Measurements from ENCODE around the gene ARHGAP6.

Gene ARHGAP6, protein sequence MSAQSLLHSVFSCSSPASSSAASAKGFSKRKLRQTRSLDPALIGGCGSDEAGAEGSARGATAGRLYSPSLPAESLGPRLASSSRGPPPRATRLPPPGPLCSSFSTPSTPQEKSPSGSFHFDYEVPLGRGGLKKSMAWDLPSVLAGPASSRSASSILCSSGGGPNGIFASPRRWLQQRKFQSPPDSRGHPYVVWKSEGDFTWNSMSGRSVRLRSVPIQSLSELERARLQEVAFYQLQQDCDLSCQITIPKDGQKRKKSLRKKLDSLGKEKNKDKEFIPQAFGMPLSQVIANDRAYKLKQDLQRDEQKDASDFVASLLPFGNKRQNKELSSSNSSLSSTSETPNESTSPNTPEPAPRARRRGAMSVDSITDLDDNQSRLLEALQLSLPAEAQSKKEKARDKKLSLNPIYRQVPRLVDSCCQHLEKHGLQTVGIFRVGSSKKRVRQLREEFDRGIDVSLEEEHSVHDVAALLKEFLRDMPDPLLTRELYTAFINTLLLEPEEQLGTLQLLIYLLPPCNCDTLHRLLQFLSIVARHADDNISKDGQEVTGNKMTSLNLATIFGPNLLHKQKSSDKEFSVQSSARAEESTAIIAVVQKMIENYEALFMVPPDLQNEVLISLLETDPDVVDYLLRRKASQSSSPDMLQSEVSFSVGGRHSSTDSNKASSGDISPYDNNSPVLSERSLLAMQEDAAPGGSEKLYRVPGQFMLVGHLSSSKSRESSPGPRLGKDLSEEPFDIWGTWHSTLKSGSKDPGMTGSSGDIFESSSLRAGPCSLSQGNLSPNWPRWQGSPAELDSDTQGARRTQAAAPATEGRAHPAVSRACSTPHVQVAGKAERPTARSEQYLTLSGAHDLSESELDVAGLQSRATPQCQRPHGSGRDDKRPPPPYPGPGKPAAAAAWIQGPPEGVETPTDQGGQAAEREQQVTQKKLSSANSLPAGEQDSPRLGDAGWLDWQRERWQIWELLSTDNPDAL (N-terminal part only)

GRCh38 chrX:11665168-11666111, at the start of gene ARHGAP6:
ARHGAP6 (minus strand) TSS chrX:11665920; CDS start chrX:11664828, 1,092 bp downstream.
- DNase-seq, result no peak

- DNase-seq, result no peak
These were observed 39.2 kb upstream of the ARHGAP6 start for GRCh38 chrX:11704725-11705495.

DNA sequence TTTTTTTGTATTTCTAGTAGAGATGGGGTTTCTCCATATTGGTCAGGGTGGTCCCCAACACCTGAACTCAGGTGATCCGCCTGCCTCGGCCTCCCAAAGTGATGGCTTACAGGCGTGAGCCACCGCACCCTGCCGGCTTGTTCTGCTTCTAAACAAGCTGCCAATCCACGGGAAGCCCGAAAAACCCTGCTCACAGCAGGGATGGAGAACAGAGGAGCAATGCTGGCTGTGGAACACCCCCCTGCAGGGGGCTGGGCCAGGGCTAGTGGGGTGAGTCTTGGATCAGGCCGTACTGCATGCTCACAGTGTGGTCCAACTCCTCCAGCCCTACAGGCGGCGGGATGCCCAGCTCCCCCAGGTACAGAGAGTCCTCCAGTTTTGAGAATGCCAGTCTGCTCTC, 38.1 kb upstream of the ARHGAP6 start:
- DNase-seq, result no peak

DNA sequence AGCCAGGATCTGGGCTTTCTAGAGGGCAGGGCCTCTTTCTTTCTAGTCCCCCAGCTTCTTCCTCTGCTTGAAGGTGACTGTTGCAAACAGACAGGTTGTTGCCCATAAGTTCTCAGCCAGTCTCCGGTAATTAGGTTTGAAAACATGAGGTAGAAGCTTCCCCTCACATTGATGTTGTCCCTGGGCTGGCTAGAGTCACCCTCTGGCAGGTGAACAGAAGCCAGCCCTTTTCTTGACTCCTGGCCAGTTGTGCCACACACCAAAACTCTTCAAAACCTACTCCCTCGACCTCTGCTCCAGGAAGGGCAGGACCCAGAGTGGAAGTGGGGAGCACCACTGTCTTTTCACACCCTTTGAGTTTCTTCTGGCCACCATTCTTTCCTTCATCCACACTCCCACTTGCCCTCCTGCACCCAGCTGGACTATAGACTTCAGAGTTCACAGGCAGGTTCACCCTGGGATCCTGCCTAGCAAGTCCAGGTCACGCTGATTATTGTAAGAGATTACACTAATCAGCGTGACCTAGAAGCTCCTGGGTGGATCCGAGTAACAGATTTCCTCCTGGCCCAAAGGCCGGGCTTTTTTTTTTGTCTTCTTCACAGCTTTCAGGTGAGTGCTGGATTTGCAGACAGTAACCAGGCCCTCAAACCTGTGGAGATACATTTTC, 37.4 kb upstream of the ARHGAP6 start:
- no peak for DNase-seq

DNA sequence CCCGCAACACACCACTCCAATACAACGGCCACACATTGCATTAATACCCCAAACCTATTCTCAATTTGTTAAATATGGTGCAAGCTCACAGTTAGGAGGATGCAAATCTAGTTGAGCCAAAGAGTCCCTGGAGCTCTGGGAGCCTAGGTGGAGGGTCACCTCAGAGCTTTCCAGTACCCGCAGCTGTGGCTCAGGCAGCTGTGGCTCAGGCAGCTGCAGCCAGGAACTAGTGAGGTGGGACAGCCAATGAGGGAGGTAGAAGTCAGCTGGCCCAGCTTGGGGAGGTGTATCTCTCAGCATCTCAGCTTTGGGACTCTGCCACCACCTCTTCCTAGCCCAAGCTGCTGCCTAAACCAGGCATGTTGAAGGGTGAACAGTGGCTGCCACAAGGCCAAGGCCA, 36.7 kb upstream of the ARHGAP6 start:
- DNase-seq, result no peak

GRCh38 chrX:11698702-11699101, 33.0 kb upstream of the ARHGAP6 start:
- no peak for DNase-seq

GRCh38 chrX:11688201-11688600, 22.5 kb upstream of the ARHGAP6 start:
- no peak for DNase-seq

- no peak for DNase-seq
These were observed 21.4 kb upstream of the ARHGAP6 start for GRCh38 chrX:11687157-11687556.

GRCh38 chrX:11683057-11683456, 17.3 kb upstream of the ARHGAP6 start:
- no peak for DNase-seq

DNA sequence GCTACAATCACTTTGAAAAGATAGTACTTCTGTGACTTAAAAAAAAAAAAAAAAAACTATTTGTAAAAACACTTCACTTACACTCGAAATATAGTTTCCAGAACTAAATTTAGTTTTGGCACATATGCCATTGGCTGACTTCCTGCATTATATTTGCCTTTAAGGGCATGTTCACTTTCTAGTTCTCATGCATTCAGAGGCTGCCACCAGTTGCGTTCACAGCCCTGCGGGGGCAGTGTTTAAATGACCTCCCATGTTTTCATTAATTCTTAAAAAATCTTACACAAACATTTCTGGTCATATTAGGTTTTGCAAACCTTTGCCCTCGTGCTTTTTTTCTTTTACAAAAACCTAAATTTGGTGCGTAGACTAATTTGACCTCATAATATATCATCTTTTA, 12.4 kb upstream of the ARHGAP6 start:
- no peak for DNase-seq

DNA sequence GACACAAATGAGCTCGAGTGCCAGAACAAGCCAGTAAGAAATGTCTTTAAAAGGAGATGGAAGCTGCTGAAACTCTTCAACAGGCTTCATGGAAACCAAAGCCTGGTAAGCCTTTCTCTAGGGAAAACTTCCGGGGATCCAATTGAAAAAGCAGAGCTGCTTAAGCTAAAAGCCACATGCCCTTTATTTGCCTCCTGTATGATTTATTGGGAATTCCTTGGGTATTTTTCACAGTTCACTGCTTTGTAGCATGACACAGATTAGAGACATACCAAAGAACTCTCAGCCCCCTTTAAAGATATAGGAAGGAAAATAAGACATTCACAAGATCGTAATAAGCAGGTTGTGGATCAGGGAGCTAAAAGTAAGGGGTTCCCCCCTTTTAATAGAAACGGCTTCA, 6.5 kb upstream of the ARHGAP6 start:
- no peak for DNase-seq

DNA sequence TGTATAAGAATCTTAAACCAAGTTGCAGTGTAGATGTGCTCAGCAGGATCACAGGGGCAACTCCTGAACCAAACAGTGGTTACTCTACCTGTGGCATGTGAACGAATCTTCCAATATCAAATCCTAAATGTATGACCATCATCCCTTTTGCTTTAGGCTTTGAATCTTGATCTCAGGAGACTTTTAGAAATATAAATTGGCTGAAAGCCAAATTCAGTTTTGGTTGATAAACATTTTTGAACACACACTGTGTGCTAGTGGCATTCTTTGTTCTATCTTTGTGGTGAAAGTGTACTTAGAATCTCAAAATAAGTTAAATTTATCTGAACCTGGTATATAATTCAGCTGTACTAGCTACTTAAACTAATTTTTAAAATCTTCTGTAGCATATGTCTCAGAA, 4.6 kb upstream of the ARHGAP6 start:
- no peak for DNase-seq

DNA sequence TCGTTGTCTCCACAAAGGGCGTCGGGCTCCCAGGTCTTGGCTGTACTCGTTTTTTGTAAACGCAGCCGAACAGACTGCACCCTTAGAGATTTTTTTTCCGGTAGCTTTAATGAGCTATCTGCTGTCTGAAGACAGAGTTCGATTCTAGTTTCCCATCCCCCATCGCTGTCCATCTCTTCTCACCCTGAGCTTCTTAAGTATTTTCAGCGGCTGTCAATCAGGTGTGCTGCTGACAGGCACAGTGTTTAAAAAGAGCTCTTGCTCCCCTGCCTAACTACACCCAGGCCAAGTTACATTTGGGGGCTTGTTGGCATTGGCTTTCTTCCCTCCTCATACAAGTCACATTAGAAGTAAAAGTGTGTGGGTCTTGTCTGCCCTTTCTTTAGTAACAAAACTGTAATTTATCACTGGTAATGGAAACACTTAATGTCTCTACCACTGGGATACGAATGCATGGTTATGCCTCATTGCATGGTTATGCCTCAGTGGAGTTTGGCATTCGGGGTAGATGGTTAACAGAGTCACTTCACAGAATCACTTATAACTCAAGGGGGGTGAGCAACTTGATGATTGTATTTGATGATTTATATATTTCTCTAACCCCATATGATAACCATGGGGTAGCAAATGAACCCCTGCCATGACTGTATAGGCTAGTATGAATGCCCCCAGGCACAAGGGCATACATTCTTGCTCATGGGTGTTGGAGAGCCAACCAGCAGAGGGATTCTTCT, 1.4 kb upstream of the ARHGAP6 start:
- no peak for DNase-seq

DNA sequence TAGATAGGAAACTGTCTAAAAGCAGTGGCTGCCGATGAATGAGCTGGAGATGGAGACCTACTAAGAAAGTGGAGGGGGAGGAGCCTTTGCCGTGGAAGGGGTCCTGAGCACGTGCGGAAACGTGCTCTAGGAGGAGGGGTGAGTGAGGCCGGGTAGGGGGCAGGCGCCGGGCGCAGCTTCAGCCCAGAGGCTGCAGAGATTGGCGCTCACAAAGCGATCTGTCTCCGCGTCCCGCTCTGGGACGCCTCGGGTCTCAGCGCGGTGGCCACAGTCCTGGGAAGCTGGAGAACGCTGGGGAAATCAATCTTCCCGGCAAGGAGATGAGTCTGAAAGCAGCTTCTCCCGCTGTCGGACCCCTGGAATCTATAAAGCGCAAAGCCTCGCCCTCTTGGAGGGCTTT, 444 bp upstream of the ARHGAP6 start:
- DNase-seq, result no peak

- DNase-seq, result no peak
These were observed 1.2 kb downstream of the ARHGAP6 start for GRCh38 chrX:11664211-11665167.

- no peak for DNase-seq
These were observed 1.9 kb downstream of the ARHGAP6 start for GRCh38 chrX:11663875-11664210.

DNA sequence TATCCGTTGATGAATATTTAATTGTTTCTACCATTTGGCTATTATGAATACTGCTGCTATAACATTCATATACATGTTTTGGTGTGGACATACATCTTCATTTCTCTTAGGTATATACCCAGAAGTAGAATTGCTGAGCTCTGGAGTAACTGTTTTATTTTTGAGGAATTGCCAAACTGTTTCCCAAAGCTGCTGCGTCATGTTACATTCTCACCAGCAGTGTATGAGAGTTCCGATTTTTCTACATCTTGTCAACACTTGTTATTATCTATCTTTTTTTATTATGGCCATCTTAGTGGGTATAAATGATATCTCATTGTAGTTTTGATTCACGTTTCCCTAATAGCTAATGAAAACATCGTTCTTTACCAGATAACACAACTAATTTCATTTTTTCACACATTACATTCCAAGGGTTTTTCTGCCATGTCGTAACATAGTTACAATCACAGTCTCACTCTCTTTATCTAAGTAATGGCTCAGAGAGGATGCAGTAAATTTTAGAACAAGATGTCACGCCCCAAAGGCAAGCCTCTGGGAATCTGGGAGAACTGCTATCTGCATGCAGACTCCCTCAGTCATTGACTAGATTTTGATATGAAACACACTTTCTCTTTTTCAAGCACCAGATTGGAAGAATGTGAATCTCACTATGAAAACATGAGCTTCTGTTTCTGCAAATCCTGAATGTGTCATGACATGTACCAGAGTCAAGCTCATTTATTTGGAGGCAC, 10.3 kb downstream of the ARHGAP6 start:
- DNase-seq, result no peak

DNA sequence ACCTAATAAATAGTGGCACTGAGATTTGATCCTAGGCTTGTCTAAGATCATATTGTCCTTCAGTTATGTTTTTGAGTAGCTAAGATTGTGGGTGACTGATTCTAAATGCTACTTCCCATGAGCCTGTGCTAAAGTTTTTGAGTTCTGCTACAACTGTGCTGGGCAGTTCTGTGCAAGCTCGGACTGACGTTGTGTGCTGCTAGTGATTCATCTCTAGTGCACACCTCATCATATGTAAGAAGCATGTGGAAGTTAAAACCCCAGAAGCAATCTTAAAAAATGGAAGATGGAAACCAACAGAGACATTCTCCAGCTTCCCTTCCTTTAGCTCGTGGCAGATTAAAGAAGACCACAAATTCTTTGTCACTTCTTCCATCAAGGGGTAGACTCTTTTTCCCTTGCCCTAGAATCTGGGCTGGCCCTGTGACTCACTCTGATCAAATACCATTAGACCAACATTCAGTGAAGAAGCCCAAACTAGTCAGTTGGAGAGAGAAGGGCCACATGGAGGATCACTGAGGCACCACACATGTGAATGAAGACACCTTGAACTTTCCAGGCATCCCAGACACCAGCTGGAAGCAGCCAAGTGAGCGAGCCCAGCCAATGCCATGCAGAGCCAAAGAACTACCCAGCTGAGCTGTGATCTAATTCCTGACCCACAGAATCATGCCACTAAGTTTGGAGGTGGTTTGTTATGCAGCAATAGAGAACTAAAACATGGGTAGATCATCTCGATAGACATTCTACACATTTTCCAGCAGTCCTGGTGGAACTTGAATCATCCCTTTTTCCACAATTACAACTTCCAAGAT, 16.8 kb downstream of the ARHGAP6 start:
- DNase-seq, result no peak

Measured in NCI-H526 (cell line).